Eye (tissue), 1 donor: Measurements from ENCODE around the gene HNRNPK.
"Not testable (repeated sequence)": the region's sequence is repeated elsewhere in the genome, so short reads cannot be mapped to it uniquely, and the experiment has no call there.

ENCODE experiments used
- DNase-seq: peaks from one replicate; pipeline ENCODE4 v3.0.0-alpha.2; 2015

Gene HNRNPK

DNA sequence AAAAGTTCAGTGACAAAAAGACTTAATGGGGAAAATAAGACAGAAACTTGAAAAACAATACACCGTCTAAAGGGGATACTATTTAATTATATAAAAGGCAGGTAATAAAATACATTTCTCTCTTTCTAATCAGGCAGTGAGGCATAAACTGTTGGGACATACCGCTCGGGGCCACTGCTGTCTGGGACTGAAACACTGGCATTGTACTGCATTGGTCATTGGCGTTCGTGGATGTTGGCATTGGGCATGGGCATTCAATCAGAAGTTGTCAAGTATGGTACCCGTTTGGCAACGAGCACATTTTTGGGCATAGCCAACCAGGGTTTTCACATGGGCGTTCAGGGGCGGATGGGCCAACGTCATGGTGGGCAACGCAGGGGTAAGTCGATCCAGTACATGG is 4.7 kb downstream of the HNRNPK start:
- DNase-seq: no peak

DNA sequence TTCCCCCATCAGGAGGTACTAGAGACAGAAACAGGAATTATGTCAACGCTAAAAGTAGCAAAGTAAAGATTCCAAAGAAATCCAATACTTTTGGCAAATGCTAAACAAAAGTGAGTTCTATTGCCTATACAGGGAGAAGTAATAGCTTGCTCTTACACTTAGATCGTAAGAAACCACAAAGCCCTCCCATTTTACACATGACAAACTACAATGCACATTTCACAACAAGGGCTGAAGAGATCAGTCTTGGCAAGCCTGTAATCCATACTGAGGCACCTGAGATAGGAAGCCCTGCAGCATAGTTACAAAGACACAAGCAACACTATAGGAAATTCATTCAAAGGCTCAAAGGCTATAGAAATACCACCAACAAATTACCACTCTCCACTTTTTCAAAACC is 7.7 kb downstream of the HNRNPK start:
- no peak for DNase-seq

DNA sequence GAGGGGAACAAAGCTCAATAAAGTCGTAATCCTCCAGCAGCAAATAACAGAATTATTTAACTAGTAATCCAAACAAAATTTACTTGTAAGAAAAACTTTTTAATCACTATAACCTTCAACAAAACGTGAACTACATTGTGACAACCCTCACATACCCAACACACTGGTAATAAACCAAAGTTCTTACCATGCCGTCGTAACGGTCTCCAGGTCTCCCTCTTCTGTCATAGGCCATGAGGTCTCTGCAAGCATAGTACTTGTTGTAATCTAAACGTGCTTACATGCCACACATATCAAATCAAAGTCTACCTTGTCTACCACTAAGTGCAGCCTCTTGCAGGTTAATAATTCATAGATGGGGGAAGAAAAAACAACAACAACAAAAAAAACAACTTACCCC is 8.5 kb downstream of the HNRNPK start:
- no peak for DNase-seq

DNA sequence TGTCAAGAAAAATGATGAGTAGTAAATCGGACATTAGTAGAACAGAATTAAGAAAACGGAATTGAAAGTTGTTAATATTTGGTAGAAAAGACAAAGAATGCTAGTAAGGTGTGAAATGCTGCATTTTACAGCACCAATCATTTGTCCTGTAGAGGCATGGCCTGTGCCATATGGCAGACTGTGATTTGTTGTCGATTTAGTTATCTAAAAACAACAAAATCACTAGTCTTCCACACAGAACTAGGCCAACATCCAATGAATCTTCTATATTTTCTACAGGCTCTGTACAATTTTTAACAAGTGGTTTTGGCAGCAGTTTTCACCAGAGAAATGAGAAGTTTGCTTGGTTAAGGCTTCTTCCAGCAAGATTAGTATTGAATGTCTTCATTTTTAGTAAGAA is 10.4 kb downstream of the HNRNPK start:
- DNase-seq: no peak

DNA sequence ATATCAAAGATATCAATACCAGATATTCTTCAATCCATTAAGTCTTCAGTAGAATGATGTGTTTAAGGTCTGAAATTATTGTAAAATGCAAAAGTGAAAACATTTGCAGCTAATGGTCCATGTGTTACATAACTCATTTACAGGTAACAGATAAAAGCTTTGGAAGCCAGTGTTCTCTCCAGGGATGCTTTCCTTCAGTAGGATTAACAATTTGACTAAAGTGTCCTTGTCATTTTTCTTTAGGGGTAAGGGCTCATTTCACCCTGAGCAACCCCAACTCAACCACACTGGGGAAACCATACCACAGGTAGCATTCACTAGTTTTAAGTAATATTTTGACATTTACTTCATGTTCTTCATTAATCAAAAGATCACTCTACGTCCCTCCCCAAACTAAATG is 12.9 kb downstream of the HNRNPK start:
- no peak for DNase-seq

DNA sequence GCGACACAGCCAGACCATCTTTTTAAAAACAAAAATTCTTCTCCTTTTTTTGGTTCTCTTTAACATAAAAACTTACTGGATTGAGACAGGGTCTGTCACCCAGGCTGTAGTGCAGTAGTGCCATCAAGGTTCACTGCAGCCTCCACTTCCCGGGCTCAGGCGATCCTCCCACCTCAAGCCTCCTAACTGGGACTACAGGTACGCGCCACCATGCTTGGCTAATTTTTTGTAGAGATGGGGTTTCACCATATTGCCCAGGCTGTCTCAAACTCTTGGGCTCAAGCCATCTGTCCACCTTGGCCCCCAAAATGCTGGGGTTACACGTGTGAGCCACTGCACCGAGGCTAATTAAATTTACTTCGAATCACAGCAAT is 13.8 kb downstream of the HNRNPK start:
- no peak for DNase-seq

DNA sequence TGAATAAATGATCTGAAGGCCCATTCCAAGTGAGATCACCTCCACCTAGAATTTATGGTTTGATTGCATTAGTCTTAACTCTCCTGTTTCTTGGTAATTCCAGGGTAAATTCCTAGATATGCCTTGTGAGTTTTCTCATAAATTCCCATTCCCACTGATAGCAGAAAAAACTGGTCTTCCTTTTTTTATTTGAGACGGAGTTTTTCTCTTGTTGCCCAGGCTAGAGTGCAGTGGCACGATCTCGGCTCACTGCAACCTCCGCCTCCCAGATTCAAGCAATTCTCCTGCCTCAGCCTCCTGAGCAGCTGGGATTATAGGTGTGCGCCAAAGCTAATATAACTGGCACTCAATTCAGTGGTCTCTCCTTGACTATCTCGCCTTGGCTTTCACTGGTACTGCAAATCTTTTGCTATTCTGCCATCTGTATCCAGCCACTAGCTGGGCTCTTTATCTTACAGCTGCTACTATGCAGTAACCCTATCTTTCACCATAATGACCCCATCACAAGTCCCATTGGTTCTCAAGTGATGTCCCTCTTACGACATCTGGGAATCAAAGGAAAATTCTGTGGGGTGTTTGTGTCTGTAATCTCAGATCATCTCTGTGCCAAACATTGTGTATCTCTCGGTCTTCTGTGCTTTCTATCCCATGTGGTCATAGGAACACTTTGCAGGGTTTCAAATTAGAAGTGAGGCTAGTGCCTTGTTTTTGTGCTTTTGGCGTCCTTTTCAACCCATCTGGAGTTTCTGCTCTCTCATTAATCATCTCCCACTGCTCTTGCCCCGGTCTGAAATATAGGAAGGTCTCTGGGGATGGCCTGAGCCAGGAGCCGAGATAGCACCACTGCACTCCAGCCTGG is 14.4 kb downstream of the HNRNPK start:
- peak; percentile 55 for DNase-seq

DNA sequence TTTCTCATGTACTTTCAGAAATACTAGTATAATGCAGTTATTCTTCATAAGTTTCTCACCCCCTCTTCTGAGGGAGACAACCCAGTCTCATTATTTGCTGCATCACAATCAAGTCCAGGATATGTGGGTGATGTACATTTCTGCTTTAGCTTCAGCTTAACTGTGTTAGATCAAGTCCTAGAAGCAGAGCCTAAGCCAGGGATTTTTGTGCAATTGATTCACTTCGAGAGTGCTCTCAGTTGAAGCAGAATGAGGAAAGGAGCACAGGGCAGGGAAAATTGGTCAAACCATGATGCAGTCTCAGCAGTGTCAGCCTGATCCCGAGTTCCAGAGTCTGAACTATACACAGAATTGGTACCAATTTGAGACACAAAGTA is 15.1 kb downstream of the HNRNPK start:
- peak; percentile 48 for DNase-seq

DNA sequence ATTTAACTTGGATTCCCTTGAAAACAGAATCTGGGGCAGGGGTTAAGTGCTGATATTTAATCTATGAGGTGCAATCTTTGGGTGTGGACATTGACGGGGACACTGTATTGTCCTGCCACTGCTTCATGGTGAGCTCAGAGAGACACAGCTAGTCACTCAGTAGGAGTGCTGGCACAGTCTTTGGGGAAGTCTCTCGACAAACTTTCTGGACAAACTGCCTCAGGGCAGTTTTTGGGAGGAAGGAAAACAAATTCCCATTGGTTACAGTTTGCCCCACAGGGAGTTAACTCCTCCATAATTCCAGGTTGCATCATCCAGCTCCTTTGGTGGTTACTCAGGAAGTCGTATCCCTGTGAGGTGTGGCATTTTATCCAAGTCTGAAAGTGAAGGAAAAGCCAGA is 17.9 kb downstream of the HNRNPK start:
- DNase-seq: no peak

DNA sequence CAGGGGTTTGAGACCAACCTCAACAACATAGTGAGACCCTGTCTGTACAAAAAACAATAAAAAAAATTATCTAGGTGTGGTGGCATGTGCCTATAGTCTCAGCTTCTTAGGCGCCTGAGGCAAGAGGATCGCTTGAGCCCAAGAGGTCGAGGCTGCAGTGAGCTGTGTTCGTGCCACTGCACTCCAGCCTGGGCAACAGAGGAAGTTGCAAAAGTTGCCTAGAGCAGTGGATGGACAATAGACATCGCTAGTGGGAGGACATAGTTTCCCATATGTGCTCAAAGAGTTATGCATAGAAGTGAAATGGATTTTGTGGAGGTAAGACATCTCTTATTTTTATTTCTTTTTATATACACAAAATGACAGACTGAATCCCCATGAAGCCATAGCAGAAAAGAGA is 19.0 kb downstream of the HNRNPK start:
- no peak for DNase-seq

DNA sequence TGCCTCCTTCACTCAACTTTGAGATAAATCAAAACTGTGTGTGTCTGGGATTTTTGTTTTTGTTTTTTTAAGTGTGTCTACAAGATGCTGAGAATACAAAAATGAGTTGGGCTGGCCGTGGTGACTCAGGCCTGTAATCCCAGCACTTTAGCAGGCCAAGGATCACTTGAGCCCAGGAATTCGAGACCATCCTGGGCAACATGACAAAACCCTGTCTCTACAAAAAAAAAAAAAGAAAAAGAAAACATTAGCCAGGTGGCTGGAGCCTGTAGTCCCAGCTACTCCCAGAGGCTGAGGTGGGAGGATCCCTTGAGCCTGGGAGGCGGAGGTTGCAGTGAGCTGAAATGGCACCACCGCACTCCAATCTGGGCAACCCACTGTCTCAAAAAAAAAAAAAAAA is 21.0 kb downstream of the HNRNPK start:
- DNase-seq: no peak

DNA sequence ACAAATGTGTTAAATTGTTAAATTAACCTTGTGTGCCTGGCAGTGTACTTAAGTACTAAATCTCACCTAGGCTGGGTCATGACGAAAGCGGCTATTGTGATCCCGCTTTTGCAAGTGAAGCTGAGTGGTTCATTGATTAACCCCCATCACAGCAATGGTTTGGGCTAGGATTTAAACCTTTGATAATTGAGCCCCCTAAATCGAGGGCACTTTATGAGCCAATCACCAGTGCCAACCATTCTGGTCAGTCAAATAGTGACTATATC is 22.8 kb downstream of the HNRNPK start:
- DNase-seq: no peak

DNA sequence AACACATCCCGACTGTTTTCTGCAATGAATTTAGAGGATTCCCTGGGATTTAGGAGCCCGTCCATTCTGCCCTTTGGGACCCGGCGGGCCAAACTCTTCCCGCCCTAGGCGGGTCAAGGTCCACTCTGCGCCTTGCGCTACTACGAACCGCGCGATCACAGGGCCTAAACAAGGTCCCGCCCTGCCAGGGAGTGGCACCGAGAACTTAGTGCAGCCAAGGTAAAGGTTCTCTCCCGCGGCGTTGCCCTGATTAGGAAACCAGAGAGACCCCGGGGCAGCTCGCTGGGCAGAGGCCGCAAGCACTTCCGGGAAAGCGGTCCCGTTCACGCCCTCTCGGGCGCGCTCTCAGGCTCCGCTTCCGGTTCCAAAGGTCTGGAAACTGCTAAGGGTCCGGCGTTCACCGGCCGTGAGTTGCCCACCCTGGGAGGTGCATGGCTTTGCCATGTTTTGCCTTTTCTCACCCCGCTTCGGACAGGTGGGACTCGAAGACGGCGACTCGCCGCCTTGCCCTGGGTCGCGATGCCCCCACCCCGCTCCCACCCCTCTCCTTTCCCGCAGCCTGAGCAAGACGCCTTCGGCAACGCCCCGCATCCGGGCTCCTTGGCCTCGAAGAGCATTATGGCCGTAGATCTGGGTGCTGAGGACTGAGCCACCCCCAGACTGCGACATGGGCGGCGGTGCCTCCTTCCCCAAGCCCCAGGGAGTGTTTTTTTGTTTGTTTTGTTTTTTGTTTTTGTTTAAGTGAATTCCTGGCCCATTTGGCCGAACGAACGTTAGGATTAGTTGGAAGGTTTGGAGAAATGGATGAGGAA is 23.4 kb downstream of the HNRNPK start:
- DNase-seq: peak; percentile 90

DNA sequence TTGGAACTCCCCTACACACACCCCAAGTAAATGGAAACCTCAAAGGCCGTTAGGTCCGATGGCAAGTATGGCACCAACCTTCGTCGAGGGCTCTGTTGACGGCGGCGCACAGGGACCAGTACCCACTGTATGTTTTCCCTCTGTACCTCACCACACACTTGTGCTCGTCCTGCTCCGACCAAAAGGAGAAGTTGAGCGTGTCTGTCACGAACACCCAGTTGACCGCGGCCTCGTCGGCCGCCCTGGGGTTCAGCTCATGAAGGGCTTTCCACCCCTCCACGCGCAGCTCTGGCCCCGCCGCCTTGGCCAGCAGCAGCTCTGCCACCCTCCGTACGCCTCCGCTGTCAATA is 24.0 kb downstream of the HNRNPK start:
- no peak for DNase-seq

DNA sequence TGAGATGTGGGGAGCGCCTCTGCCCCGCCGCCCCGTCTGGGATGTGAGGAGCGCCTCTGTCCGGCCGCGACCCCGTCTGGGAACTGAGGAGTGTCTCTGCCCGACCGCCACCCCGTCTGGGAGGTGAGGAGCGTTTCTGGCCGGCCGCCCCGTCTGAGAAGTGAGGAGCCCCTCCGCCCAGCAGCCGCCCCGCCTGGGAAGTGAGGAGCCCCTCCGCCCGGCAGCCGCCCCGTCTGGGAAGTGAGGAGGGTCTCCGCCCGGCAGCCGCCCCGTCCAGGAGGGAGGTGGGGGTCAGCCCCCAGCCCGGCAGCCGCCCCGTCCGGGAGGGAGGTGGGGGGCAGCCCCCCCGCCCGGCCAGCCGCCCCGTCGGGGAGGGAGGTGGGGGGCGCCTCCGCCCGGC is 31.9 kb downstream of the HNRNPK start:
- not testable (repeated sequence) for DNase-seq

DNA sequence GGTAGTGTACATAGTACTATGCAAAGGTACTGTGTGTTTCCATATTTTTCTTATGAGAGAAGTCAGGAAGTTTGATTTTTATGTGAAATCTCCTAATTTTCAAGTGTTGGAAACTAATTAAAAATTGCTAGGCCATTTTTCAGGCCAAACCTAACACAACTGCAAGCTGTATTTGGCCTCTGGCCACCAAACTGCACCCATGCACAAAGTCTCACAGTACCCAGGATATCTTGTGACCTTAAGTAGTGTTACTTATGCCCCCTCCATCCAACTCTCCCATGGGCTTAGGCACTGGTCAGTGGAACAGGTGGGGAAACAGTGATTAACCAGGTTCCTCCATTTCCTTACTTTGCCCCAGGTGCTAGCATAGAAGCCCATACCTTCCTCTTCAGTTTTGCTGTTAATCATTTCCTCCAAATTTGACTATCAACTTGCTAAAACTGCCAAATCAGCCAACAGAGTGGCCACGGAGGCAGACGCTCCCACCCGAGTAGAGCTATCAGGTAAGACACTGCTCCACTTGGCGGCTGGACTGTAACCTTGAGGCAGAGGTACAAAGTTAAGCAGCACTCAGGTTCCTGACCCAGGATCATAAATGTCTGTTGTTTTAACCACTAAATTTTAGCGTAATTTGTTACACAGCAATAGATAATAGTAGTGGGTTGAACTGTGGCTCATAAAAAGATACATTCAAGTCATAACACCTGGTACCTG is 39.3 kb downstream of the HNRNPK start:
- DNase-seq: no peak

DNA sequence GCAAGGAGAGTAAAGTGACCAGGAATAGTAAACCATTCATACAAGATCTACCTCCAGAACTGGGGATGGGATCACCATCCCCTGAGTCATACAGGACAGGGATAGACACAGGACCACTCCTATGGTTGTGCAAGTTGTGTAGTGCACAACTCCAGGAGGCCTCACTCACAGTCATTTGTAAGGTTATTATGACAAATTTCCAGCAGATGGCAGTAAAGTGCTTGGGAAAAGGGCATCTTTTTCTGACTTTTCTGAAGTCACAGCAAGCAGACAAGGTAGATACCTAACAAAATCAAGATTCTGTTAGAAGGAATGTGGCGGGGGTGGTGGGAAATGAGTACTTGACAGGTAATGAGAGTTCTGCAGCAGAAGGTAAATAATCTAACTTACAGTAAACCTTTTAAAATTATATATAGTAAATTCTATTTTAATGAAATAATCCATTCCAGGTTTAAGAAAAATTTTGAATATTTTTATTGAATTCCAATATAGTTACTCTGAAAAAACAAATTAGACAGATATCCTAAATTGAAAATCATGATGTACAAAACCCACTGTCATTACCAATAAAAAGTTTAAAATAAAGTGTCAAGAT is 42.1 kb downstream of the HNRNPK start:
- peak; percentile 90 for DNase-seq

DNA sequence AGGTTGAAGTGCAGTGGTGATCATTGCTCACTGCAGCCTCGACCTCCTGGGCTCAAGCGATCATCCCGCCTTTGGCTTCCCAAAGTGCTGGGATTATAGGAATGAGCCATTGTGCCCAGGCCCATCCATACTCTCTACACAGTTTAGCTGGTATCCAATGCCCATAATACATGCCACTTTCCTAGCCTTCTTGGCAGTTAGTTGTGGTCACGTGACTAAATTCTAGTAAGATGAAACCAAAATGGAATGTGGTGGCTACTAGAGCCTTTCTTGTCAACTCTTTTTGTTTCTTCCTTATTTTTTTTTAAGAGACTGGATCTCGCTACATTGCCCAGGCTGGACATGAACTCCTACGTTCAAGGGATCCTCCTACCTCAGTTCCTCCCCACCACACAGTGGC is 43.5 kb downstream of the HNRNPK start:
- DNase-seq: no peak

DNA sequence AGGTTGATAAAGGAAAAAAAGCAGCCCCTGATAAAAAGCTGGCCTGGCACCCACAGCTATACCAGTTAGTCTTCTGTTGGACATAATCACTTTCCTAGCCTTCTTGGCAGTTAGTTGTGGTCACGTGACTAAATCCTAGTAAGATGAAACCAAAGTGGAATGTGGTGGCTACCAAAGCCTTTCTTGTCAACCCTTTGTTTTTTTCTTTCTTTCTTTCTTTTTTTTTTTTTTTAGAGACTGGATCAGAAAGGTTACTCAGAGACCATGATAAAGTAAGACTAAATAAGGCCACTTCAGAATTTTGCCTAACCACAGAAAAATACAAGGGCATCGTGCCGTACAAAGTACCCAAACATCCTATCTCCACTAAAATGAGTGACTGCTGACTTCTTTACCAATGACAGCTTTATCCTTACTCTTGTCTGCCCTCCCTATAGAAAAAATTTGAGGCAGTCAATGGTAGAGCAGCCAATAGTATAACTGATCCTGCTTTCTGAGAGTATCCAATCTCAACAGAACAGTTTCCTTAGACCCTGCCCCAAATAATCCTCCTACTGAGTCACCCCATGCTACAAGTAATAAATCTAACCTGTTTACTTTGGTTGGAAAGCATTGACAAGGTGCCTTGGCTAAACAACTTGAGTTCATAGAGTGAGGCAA is 44.6 kb downstream of the HNRNPK start:
- peak; percentile 26 for DNase-seq

DNA sequence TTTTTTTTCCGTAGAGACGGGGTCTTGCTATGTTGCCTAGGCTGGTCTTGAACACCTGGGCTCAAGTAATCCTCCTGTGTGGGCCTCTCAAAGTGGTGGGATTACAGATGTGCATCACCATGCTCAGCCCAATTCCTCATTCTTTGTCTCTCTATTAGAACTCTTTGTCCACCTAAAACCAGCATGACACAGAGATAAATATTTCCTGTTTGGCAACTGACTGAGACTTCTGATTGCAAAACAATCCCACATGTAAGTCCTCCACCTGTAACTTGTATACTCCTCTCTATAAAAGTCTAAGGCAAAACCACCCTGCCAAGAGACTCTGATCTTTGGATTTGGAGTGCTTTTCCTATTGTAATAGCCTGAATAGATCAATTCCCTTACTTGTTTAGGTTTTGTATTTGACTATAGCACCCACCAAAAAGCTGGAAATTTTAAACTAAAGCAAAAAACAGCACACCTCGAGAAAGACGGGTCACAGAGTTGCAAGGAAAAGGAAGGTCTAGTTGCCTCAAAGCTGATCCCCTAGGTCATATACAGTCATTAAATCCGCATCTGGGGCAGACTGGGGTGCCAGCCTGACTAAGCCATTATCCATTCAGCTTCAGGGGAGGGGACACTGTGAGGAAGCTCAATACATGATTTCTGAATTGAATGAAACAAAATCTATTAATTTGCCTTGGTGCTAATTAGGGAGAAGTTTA is 45.3 kb downstream of the HNRNPK start:
- DNase-seq: no peak

DNA sequence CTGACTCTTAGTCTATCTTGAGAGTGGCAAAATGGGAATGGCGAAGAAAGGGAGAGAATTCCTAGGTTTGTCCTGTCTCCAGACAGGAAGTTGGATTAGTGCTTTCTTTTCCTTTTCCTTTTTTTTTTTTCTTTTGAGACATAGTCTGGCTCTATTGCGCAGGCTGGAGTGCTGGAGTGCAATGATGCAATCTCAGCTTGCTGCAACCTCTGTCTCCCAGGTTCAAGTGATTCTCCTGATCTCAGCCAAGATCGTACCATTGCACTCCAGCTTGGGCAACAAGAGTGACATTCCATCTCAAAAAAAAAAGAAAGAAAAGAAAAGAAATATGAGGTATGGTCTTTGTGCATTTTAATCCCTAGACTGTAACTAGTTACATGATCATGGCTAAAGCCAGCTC is 46.2 kb downstream of the HNRNPK start:
- DNase-seq: no peak

DNA sequence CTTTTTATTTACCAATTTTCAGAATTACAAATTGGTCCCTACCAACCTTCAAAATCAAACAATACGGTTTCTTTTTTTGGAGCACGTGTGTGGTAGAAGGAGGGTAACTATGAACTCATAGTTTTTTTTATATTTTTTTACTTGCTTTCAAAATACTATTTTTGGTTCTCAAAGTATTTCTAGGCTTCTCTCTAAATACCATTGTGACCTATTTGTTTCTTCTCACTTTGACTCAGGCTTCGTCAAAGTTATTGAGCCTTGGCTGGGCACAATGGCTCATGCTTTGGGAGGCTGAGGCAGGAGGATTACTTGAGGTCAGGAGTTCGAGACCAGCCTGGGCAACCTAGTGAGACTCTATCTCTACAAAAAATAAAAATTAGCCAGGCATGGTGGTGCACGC is 47.2 kb downstream of the HNRNPK start:
- no peak for DNase-seq

DNA sequence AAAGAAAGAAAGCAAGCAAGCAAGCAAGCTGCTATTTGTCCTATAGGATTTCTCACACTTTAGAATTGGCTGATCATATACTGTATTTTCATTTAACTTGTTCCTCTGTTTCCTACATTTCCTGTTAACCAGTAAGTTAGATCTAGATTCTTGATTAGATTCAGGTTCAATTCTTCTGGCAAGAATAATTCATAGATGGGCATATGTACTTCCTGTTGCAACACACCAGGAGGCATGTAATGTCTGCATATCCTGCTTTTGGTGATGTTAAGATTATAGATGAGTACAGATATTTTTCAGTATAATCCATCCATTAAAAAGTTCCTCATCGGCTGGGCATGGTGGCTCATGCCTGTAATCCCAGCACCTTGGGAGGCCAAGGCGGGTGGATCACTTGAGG is 48.0 kb downstream of the HNRNPK start:
- DNase-seq: no peak
